ENCODE results near the gene LSM14A. TPM values are rescaled to one million over a fixed set of nuclear protein-coding genes. Genes with fewer than 3 reads are reported as not detected.
"Not testable (repeated sequence)": the region's sequence is repeated elsewhere in the genome, so short reads cannot be mapped to it uniquely, and the experiment has no call there.

LSM14A gene
- total RNA-seq, 1 donor from 2014 or later: 94.4 TPM

DNA sequence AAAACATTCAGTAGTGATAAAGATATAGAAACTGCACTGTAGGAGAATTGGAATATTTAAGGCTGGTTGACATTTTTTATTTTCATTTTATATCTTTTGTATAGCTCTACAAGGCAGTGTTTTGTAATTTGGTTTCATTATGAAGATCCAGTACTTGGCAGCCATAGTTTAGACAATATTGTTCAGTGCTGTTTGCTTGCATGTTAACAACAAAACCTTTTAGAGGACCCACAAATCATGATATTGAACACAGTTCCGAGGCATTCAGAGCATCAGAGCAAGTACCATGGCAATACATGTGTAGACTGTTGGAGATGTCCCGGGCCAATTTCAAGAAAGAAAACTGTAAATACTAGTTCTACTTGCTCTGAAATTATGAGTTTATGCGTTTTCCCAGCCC lies 56.5 kb downstream of the LSM14A start:
- DNase-seq (ENCODE audit: low spot score): no peak

DNA sequence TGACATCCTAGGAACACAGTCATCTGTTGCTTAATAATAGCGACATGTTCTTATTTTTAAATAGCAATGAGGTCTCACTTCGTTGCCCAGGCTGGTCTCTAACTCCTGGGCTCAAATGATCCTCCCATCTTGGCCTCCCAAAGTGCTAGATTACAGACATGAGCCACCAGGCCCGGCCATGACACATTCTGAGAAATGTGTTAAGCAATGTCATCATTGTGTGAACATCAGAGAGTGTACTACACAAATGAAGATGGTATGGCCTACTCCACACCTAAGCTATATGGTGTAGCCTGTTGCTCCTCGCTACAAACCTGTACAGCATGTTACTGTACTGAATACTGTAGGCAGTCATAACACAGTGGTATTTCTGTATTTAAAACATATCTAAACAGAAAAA lies 57.4 kb downstream of the LSM14A start:
- no peak for DNase-seq (ENCODE audit: low spot score)

DNA sequence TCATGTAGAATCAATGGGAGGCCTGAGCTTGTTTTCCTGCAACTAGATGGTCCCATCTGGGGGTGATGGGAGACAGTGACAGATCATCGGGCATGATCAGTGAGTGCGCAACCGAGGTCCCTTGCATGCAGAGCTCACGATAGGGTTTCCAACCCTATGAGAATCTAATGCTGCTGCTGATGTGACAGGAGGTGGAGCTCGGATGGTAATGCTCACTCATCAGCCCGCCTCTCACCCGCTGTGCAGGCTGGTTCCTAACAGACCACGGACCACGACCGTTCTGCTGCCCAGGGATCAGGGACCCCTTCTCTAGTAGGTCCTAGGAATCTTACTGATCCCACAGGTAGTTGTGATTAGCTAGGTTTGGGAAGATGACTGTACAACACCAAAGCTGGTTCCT lies 58.5 kb downstream of the LSM14A start:
- DNase-seq (ENCODE audit: low spot score): no peak

DNA sequence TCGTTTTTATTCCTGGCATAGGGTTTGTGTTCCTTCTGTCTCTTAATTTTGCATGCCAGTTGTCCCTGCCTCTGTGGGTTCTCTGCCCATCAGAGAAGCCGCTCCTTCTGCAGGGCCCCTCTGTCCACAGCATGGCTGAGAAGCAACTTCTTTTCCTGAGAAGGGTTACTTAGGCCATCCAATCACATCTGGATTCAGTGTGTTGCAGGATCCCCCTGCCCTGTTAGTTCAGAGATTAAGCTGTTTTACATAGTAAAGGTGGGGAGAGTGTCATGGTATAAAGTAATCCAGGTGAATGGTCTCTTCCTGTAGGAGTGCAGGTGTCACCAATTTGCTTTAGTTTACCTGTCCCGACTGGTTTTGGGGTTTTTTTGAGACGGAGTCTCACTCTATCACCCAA lies 59.1 kb downstream of the LSM14A start:
- no peak for DNase-seq (ENCODE audit: low spot score)

DNA sequence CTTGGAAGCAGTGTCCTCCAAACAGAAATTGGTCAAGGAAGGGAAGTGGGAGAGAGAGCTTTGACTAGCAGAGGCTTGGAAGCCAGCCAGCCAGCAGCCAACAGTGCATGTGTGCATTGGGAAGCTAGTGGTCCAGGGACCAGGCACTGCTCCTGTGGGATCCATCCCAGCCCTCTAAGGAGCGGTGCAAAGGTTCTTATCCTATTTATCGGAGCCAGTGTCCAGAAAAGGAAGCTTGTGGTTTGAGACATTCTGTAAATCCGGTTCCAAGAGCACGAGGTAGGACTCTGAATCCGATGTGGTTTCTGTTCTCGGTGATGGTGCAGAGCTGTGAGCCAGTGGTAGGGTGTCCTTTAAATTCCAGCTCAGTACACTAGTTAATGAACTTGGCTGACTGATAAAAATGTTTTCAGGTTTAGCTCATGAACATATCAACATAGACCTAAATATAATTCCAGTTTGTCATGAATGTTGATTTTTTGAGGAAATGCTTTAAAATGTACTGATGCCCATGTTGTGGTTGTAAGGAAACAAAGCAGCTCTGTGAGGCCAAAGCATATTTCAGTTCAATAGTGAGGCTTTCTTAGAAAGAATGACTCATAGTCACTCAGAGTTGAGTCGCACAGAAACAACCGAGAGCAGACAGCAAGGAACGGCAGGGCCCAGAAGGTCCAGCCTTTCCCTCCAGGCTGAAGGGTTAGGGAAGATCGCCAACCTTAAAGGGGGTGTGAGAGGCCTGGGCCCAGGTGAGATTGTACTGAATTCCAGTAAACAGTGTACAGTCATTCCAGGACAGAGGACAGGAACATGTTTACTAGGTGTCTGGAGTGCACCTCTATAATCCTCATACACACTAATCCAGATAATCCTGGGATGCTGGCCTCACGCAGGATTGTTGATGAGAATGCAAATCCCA lies 60.5 kb downstream of the LSM14A start:
- DNase-seq (ENCODE audit: low spot score): peak; percentile 77

DNA sequence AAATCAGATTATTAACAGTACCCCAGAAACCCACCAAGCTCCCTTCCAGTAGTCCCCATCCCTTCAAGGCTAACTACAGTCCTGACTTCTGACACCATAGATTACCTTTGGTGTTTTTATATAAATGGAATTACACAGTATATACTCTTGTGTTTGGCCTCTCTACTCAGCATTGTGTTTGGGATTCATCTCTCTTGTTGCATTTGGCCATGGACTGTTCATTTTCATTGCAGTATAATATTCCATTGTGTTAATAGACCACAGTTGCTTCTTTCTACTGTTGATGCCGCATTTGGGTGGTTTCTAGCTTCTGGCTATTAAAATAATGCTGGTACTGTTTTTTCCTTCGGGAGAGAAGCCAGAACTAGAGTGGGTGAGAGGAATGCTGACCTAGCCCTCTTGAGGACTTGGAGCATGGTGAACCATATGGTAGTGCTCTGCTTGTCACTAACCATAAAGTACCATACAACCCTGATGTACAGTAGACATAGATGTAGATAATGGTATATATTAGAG lies 63.2 kb downstream of the LSM14A start:
- no peak for DNase-seq (ENCODE audit: low spot score)

DNA sequence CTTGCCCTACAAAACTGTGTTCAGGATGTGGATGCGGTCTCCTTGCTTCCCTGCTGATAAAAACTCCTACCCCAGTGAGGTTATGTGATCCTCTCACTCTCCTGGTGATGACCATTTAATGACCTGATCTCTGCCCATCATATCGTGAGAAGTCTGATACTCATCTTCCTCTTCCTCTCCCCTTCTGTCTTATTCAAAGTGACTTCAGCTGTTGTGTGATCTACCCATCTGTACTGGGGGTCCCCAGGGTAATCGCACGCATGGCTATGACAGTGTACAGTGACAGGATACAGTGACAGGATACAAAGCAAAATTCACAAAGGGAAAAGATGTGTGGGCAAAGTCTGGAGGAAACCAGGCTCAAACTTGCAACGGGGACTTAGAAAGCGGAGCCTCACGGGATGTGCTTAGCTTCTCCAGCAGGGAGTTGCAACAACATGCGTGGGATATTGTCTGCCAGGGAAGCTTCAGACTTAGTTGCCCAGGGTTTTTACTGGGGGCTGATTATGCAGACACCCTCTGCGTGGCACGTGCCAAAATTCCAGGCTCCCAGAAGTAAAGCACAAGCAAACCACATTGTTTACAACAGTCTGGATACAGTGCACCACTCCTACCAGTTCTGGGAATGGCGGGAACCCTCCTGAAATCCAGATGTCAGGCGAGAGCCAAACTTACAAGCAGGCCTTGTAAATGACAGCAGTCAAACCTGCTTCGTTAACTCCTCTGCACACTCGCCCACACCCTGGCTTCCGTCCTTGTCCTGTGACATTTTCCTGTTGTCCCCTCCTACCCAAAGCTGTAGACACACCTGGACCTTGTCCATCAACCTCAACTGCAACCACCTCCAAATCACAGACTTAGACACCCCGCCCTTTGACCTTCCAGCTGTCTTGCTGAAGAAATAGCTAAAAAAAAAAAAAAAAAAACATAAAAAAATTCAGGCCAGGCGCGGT lies 64.0 kb downstream of the LSM14A start:
- DNase-seq (ENCODE audit: low spot score): no peak

DNA sequence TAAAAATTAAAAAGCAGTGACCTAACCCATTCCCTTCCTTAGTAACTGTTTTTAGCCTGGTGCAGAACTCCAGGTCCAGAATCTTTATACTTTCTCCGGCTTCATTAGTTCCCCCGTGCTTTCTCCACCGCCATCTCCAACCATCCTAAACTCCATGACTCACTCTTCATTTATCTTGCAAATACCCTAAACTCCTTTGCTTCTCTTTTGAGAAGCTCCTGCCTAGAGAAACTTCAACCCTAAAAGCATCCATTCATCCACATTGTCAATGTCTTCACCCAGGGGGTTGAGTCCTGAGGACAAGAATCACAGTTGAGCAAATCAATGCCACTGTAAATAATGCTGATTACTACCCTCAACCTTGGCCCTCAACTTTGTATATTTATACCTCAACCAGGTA lies 65.0 kb downstream of the LSM14A start:
- no peak for DNase-seq (ENCODE audit: low spot score)

DNA sequence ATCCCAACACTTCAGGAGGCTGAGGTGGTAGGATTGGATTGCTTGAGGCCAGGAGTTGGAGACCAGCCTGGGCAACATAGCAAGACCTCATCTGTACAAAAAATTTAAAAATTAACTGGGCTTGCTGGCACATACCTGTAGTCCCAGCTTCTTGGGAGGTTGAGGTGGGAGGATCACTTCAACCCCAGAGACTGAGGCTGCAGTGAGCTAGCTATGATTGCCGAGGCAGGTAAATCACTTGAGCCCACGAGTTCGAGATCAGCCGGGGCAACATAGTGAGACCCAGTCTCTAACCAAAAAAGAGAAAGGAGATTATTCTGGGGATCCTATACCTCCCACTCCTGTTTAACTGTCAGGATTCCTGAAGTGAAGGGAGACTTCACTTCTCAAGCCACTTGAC lies 65.6 kb downstream of the LSM14A start:
- no peak for DNase-seq (ENCODE audit: low spot score)

DNA sequence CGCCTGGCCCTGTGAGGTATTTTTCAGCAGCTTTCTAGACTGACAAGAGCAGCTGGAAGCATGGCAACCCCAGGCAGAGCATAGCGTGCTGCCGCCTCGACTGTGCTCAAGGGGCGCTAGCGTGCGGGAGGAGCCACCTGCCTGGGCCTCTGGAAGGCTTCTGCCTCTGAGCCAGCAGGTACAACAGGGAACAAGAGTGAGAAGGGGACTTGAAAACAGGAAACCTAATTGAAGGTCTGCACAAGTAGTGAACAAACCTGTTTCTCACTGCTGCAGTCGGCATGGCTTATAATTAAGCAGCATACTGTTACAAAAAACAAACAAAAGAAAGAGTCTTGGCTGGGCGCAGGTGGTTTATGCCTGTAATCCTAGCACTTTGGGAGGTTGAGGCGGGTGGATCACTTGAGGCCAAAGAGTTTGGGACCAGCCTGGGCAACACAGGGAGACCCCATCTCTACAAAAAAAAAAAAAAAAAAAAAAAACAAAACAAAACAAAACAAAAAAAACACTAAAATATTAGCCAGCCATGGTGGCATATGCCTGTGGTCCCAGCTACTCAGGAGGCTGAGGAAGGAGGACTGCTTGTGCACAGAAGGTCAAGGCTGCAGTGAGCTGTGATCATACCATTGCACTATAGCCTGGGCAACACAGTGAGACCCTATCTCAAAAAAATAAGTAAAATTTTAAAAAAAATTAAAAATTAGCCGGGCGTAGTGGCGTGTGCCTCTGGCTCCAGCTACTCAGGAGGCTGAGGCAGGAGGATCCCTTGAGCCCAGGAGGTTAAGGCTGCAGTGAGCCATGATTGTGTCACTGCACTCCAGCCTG lies 69.4 kb downstream of the LSM14A start:
- DNase-seq (ENCODE audit: low spot score): peak; percentile 41

DNA sequence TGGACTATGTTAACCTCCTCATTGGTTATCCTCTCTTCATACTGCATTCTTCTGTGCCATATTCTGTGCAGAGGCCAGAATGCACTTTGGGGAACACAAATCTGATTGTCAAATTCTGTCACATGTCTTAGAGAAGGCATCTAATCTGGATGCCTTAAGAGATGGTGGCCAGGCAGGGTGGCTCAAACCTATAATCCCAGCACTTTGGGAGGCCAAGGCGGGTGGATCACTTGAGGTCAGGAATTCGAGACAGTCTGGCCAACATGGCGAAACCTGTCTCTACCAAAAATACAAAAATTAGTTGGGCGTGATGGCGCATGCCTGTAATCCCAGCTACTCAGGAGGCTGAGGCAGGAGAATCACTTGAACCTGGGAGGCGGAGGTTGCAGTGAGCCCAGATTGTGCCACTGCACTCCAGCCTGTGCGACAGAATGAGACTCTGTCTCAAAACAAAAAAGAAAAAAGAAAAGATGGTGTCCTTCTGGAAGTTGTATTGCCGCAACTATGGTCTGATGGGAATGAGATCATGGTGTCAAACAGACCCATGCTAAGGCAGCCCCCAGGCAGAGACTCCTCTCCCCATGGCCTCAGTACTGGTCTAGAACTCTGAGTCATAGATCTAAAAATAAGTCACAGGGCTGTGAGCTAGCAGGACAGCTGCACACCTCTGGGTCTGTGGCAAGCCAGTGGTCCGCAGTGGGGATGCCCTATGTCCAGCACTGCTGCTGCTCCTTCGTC lies 71.0 kb downstream of the LSM14A start:
- DNase-seq (ENCODE audit: low spot score): not testable (repeated sequence)

DNA sequence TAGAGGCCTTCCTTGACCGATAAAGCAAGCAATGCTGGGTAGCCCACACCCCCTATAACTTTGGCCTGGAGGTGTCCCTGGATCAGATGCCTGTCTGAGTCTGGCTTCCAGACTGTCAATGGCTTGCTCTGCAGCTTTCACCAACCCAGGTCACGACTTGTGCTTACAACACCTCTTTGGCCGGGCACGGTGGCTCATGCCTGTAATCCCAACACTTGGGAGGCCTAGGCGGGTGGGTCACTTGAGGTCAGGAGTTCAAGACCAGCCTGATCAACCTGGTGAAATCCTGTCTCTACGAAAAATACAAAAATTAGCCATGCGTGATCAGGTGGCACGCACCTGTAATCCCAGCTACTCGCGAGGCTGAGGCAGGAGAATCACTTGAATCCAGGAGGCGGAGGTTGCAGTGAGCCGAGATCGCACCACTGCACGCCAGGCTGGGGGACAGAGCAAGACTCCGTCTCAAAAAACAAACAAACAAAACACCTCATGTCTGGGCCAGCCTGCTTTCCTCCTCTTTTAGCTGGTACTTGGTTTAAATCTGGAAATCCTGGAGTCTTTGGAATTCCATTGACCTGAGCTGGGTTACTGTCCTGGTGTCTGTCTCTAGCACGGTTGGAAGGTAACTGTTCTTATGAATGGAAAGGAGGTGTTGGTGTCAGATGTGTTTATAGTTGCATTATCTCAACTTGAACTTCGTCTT lies 71.7 kb downstream of the LSM14A start:
- DNase-seq (ENCODE audit: low spot score): no peak

DNA sequence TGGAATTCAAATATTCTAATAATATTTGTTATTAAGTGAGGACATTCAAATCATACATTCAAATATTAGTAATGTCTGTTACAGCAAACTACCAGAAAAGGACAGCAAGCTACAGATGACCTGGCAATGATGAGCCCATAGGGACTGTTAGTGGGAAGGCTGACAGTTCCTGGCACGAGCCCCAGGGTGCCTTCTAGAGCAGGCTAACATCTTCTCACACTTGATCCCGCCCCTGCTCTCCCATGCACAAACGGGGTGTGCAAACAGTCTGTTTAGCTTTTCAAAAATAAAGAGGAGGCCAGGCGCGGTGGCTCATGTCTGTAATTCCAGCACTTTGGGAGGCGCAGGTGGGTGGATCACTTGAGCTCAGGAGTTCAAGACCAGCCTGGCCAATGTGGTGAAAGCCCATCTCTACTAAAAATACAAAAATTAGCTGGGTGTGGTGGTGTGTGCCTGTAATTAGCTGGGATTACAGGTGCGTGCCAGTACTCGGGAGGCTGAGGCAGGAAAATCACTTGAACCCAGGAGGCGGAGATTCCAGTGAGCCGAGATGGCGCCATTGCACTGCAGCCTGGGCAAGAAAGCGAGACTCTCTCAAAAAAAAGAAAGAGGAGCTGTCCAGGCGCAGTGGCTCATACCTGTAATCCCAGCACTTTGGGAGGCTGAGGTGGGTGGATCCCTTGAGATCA lies 72.5 kb downstream of the LSM14A start:
- peak; percentile 38 for DNase-seq (ENCODE audit: low spot score)

DNA sequence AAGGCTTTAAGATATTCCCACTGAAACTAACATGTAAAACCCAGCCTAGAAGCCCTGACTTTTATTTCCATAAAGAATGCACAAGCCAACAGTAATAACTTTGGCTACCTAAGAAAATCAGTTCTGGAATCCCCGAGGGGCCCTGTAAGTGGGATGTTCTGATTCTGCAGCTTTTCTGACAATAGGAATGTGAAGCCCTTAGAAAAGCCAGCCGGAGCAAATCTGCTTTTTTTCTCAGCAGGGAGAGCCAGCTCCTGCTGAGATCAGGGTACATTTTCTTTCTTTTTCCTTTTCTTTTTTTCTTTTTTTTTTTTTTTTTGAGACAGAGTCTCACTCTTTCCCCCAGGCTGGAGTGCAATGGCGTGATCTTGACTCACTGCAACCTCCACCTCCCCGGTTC lies 74.0 kb downstream of the LSM14A start:
- peak; percentile 58 for DNase-seq (ENCODE audit: low spot score)

DNA sequence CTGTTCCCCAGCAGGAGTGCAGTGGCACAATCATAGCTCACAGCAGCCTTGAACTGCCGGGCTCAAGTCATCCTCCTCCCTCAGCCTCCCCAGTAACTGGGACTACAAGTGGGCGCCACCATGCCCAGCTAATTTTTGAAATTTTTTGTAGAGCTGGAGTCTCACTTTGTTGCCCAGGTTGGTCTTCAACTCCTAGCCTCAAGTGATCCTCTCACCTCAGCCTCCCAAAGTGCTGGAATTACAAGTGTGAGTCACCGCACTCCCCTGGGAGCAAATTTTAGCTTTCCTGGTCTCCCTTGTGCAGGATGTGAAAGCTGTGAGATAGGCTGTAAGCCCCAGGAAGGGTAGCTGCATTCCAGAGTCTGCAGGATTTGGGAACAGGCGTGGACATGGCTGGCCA lies 76.6 kb downstream of the LSM14A start:
- no peak for DNase-seq (ENCODE audit: low spot score)

DNA sequence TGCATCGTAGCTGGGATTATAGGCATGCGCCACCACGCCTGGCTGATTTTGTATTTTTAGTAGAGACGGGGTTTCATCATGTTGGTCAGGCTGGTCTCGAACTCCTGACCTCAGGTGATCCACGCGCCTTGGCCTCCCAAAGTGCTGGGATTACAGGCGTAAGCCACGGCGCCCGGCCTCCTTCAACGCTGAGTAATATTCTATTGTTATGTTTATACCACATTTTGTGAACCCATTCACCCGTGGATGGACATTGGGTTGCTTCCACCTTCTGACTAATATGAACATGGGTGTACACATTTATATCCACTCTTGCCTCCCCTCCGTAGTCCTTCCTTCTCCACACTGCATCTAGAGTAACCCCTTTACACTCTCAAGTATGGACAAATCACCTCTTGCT lies 80.9 kb downstream of the LSM14A start:
- not testable (repeated sequence) for DNase-seq (ENCODE audit: low spot score)

DNA sequence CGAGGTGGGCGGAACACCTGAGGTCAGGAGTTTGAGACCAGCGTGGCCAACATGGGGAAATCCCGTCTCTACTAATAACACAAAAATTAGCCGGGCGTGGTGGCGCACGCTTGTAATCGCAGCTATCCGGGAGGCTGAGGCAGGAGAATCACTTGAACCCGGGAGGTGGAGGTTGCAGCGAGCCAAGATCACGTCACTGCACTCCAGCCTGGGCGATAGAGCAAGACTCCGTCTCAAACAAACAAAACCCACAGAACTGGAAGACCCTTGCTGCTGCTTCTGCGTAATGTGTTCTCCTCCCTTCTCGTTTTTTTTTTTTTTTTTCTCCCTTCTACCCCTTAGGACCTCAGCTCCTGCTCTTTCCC lies 81.4 kb downstream of the LSM14A start:
- not testable (repeated sequence) for DNase-seq (ENCODE audit: low spot score)

DNA sequence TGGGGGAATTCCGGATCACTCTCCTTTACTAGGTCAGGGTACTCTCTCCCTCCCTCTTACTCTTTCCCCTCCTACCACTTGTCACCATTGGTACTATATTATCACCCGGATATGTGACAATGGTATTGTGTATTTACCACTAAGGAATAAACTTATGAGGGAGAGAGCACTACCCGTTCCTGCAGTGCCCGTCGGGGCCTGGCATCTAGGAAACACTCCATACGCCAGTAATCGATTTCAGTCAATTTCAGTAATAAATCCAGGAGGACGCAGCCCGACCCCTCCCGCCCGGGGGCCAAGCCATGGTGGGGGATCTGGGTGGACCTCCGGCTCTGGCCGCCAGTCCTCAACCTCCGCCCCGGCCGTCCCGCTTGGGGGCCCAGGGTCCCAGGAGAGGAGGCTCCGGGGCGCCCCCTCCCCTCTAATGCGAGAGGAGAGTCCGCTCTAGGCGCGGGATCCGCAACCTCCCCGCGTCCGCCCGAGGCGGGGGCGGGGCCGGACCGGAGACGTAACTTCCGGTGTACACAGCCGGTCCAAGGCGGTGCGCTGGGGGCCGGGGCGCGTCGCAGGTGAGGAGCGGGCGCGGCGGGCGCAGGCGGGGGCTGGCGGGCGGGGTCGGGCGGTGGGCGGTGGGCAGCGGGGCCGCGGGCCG lies 81.9 kb downstream of the LSM14A start, which contains the start of gene GARRE1:
GARRE1 (plus strand) TSS at position 509 of the 652 bp plus-strand sequence. CDS start 45,920 bp downstream, outside the sequence.
- peak; percentile 74 for DNase-seq (ENCODE audit: low spot score)

Data from umbilical cord (tissue), 2 donors.